GM12864 (cell line): Measurements from ENCODE around the gene SUPT16H.

Experiments used
- DNase-seq: peaks from one replicate; pipeline ENCODE4 v3.0.0-alpha.2; 2011; ENCODE audit warnings: low read depth
- H3K4me3 ChIP-seq: 2 replicates; pipeline ENCODE4 v1.5.1; 2011; ENCODE audit warnings: mild to moderate bottlenecking, low read depth, low read length, control low read depth
- TF ChIP-seq, protein P1 (sequence below): IDR thresholded peaks from 2 replicates; pipeline ENCODE4 v1.5.1; 2011; ENCODE audit warnings: low read depth, mild to moderate bottlenecking, moderate library complexity, low read length, control low read depth, inconsistent platforms; ENCODE audit errors: missing control alignments

SUPT16H gene

DNA sequence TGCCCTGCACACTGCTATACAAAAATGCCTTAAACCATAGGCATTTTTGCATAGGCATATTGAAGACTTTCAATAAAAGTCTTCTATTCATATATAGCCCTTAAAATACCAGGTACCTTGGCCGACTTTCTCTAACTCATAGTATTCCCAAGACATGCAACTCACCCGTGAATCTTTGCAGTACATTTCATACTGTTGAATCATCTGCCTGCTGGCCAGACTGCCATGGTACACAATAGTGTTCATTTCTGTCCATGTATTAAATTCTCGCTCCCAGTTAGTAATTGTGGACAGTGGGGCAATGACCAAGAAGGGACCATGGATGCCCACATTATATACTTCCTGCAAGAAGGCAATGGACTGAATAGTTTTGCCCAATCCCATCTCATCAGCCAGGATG is 24.3 kb upstream of the SUPT16H start:
- TF ChIP-seq, protein P1, sequence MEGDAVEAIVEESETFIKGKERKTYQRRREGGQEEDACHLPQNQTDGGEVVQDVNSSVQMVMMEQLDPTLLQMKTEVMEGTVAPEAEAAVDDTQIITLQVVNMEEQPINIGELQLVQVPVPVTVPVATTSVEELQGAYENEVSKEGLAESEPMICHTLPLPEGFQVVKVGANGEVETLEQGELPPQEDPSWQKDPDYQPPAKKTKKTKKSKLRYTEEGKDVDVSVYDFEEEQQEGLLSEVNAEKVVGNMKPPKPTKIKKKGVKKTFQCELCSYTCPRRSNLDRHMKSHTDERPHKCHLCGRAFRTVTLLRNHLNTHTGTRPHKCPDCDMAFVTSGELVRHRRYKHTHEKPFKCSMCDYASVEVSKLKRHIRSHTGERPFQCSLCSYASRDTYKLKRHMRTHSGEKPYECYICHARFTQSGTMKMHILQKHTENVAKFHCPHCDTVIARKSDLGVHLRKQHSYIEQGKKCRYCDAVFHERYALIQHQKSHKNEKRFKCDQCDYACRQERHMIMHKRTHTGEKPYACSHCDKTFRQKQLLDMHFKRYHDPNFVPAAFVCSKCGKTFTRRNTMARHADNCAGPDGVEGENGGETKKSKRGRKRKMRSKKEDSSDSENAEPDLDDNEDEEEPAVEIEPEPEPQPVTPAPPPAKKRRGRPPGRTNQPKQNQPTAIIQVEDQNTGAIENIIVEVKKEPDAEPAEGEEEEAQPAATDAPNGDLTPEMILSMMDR: no peak
- no peak for DNase-seq
- H3K4me3 ChIP-seq: no peak overlapping the region

DNA sequence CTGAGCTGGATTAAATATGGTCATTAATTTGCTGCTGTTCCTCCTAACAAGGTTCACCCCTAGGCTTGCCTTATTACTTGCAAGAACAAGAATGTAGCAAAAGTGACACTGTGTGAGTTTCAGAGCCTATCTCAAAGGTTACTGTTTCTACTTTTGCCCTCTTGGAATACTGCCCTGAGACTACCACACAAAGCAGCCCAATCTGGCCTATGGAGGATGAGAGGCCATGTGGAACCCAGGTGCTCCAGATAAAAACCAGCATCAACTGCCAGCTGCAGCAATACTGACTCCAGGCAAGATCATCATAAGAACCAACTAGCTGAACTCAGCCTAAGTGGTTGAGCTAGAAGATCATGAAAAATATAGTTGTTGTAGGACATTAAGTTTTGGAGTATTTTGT is 22.4 kb upstream of the SUPT16H start:
- H3K4me3 ChIP-seq: no peak overlapping the region
- TF ChIP-seq, protein P1: no peak
- no peak for DNase-seq

DNA sequence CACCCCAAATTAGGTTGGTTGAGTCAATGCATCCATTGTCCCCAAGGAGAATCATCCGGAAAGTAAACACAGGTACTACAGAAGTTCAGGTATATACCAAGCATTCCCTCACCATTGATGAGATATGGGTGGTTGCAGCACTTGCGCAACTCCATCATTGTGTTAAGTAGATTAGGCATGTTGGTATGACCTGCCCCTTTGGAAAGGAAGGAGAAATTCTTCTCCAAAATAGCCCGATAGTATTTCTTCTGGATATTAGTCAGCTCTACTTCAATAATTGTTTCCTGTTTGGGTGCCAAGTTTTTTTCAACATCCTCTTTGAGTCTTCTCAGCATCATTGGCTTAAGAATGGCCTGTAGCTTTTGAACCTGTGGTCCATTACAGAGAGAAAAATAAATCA is 21.3 kb upstream of the SUPT16H start:
- TF ChIP-seq, protein P1: no peak
- no peak overlapping the region for H3K4me3 ChIP-seq
- no peak for DNase-seq

DNA sequence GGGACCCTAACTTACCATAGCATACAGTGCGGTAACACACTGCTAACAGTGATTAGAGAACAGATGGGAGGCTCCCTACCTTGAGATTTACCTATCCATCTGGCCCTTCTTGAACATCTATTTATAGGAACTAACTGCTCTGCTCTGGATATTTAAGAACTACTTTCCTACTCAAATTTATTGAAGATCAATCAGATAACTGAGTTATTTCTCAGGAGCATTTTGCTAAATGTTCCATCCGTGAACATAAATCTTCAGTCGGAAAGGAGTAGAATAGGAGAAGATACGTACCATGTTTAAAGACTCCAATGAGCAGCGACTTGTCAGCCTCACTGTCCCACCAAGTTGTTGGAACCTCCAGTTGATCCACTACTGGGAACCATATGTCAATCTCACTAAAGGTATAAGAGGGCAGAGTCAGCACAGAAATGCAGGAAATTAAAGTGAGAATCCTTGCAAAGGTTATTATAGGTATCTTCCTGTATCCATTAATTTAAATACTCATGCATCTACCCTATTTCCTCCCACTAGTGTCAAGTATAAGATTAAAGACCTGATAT is 15.6 kb upstream of the SUPT16H start:
- no peak overlapping the region for H3K4me3 ChIP-seq
- TF ChIP-seq, protein P1: no peak
- DNase-seq: no peak

DNA sequence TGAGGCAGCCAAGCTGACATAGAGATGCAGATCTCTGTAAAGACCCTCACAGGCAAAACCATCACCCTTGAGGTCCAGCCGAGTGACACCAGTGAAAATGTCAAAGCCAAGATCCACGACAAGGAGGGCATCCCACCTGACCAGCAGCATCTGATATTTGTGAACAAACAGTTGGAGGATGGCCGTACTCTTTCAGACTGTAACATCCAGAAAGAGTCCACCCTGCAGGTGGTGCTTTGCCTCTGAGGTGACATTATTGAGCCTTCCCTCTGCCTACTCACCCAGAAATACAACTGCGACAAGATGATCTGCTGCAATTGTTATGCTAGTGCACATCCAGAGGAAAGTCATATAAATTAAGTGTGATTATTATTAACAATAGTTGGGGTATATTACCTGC is 15.1 kb upstream of the SUPT16H start:
- TF ChIP-seq, protein P1: no peak
- no peak overlapping the region for H3K4me3 ChIP-seq
- DNase-seq: no peak

DNA sequence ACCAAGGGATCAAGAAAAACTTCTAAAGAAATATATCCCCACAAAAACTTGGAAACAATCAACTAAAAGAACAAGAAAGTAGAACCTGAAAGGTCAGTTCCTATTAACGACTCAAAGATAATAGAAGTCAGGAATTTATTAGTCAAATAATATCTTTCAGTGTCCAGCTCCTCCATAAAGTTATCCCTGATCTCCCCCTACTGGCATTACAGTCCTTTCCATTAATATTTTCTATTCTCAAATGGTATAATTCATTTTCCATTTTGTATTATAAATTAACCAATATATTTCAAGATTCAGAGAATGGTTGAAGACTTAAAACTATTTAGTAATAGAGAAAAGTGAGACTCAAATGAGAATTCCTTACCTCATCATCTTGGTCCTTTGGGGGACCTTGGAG is 11.6 kb upstream of the SUPT16H start:
- no peak for DNase-seq

DNA sequence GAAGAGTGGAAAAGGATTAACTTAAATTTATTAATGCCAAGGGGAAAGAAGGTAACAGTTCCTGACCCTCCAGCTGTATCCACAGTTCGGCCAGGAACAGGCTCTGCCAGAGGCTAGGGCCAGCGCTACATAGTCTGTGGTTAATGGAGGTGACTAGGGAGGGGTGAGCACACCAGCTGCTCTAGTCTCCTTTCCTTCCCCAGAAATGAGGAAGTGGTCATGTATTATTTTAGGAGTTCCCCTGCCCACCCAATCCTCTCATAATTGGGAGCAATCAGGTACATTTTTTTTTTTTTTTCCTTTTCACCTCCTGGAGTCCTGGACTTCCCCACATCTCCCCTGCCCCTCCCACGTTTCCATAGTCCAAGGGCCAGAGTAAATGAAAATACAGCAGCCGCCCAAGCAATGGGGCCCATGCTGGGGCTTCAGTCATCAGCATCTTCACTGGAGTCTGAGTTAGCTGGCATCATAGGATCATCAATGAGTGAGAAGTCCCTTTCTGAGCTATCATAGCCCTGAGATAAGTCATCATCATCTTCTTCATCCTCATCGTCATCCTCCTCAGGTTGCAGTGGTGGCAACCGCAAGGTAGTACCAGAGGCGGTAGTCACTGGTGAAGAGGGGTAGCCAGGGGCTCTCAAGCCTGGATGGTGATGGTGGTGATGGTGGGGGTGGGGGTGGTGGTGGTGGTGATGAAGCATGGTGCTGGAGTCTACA is 1.5 kb upstream of the SUPT16H start:
- peak; percentile 30 for DNase-seq
- no peak overlapping the region; the same call in 1 of the 2 replicates for H3K4me3 ChIP-seq
- TF ChIP-seq, protein P1: no peak

More for the DNA sequence above, 11.6 kb upstream of the SUPT16H start:
- H3K4me3 ChIP-seq: no peak overlapping the region
- TF ChIP-seq, protein P1: no peak
